ENCODE results near the gene DDAH1. TPM values are rescaled to one million over a fixed set of nuclear protein-coding genes. Genes with fewer than 3 reads are reported as not detected.

The DDAH1 gene
- total and polyA plus RNA-seq, 2 donors (not counting 3 experiments of a cell fraction or from before 2014, with no cell fraction given) = 44.0 to 75.2 TPM

DNA sequence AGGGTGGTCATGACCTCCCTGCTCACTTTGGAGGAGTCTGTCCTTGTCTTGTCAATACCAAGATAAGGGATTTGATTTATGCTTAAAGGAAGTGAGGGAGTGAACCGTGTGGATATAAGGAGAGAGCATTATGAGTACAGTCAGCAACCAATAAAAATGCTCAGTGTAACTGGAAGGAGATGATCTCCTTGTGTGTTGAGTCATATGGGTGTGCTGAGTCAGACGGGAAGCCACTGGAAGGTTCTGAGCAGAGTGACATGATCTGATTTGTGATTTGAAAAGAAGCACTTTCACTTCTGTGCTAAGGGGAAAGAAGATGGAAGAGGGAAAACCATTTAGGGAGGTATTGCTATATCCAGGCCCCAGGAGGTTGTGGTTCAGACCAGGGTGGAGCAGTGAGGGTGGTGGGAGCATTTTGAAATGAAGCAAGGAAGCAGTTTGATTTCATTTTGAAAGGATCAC, 186.1 kb downstream of the DDAH1 start:
- Histone ChIP-seq H3K27me3 (ENCODE audit: control insufficient read depth in 2 of 2, insufficient read depth in 2 of 2, low read length in 2 of 2) (no peaks in the 10 kb centered on the region), H3K9ac (replicated peaks; ENCODE audit: extremely low read depth, insufficient read depth, low read length) (peak overlapping the region; percentile 37), H3K27ac (ENCODE audit: insufficient read depth, low read depth, low read length) (peak overlapping the region; percentile 81), H3K4me1 (ENCODE audit: control insufficient read depth, extremely low read depth, insufficient read depth, low read length) (peaks cover 31% of the 10 kb centered on the region), H3K79me2 (ENCODE audit: control insufficient read depth, insufficient read depth, low read length) (peaks cover 18% of the 10 kb centered on the region), H2AFZ (ENCODE audit: low read depth, low read length) (peak overlapping the region; percentile 29), H3K9me1 (replicated peaks; ENCODE audit: control insufficient read depth, extremely low read depth, insufficient read depth, low read length) (no peaks in the 10 kb centered on the region), H3K4me3 (replicated peaks in 1 of 3; ENCODE audit: insufficient read depth in 1 of 3, low read depth in 1 of 3, low read length in 3 of 3) (peak overlapping the region in 1 of 3 experiments; percentile 52), H3K36me3 (ENCODE audit: control insufficient read depth in 2 of 2, extremely low read depth in 1 of 2, insufficient read depth in 2 of 2, low read length in 2 of 2) (no peaks in the 10 kb centered on the region), H3K4me2 (ENCODE audit: insufficient read depth, low read length) (peak overlapping the region; percentile 57), H4K20me1 (replicated peaks; ENCODE audit: control insufficient read depth, extremely low read depth, insufficient read depth, low read length) (no peaks in the 10 kb centered on the region), H3K9me3 (replicated peaks; ENCODE audit: control insufficient read depth, insufficient read depth, low read length) (no peaks in the 10 kb centered on the region)
- ChIA-PET CTCF (interaction anchor here (1.0 to 4.7 kb wide), 4 partner anchors 17 to 29 kb away, joined by 3 to 39 read pairs (median 4); partner anchors contain the start of gene C1orf52), POLR2A (interaction anchor here (2.6 kb wide), 1 partner anchor 19 kb away, joined by 7 read pairs; no protein-coding TSS in a partner anchor)
- FAIRE-seq (peak; percentile 94), DNase-seq (ENCODE audit: low read depth, low spot score) (peak; percentile 93)
- intact Hi-C loops (cut with micrococcal nuclease) (loop anchor here (10.0 kb wide), 2 partner anchors 664 to 774 kb away; partner anchors contain the start of genes GNG5 and SPATA1), dilution Hi-C loops (cut with MboI; ENCODE audit: extremely low pct_ligation_motif_present, low sequenced_read_pairs) (no loop called here)
- no TSS peak for BruUV-seq (replicated peaks)
- TF ChIP-seq, protein P1, sequence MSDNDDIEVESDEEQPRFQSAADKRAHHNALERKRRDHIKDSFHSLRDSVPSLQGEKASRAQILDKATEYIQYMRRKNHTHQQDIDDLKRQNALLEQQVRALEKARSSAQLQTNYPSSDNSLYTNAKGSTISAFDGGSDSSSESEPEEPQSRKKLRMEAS (IDR thresholded peaks at IDR 0.05; ENCODE audit: insufficient read depth, insufficient read length) = no peak
- peak; percentile 65 for TF ChIP-seq POLR2A (IDR thresholded peaks at IDR 0.05; ENCODE audit: low read depth, low read length)
- peak; percentile 99 for TF ChIP-seq FOS (IDR thresholded peaks at IDR 0.05; ENCODE audit: borderline replicate concordance, insufficient read depth, low read length)
- peak; percentile 85 for TF ChIP-seq GATA2 (IDR thresholded peaks at IDR 0.05; ENCODE audit: insufficient read depth, insufficient read length, low read depth, low read length)
- TF ChIP-seq JUN (IDR thresholded peaks at IDR 0.05; ENCODE audit: borderline replicate concordance, insufficient read depth, insufficient read length, low read depth) = peak; percentile 94
- TF ChIP-seq POLR2AphosphoS5 (IDR thresholded peaks at IDR 0.05; ENCODE audit: insufficient read depth, low read depth, low read length) = peak; percentile 73

DNA sequence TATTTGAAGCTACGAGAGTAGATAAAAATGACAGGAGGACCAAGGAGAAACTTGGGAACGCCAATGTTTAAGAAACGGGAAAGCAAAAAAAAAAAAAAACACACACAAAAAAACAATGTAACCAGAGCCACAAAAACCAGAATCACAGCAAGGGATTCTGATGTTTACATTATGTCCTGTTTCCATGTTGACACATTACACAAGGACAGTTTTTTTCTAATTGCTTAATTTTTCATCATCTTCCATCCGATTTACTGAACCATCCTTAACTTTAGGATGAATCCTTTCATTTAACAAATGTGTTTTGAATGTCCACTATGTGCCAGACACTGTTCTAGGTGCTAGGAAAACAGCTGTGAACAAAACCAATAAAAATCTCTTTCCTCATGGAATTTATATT, 187.2 kb downstream of the DDAH1 start:
- H4K20me1 ChIP-seq (replicated peaks; ENCODE audit: control insufficient read depth, extremely low read depth, insufficient read depth, low read length) = no peaks in the 10 kb centered on the region
- FAIRE-seq (no peak), DNase-seq (ENCODE audit: low read depth, low spot score) (no peak)
- H3K4me3 ChIP-seq (replicated peaks in 1 of 3; ENCODE audit: insufficient read depth in 1 of 3, low read depth in 1 of 3, low read length in 3 of 3) = no peak overlapping the region
- H3K36me3 ChIP-seq (ENCODE audit: control insufficient read depth in 2 of 2, extremely low read depth in 1 of 2, insufficient read depth in 2 of 2, low read length in 2 of 2) = no peaks in the 10 kb centered on the region
- H2AFZ ChIP-seq (ENCODE audit: low read depth, low read length) = no peak overlapping the region
- H3K9me3 ChIP-seq (replicated peaks; ENCODE audit: control insufficient read depth, insufficient read depth, low read length) = no peaks in the 10 kb centered on the region
- no peaks in the 10 kb centered on the region for H3K27me3 ChIP-seq (ENCODE audit: control insufficient read depth in 2 of 2, insufficient read depth in 2 of 2, low read length in 2 of 2)
- TF ChIP-seq, protein P1 (IDR thresholded peaks at IDR 0.05; ENCODE audit: insufficient read depth, insufficient read length) = no peak
- TF ChIP-seq POLR2A (IDR thresholded peaks at IDR 0.05; ENCODE audit: low read depth, low read length) = no peak
- TF ChIP-seq, protein P2, sequence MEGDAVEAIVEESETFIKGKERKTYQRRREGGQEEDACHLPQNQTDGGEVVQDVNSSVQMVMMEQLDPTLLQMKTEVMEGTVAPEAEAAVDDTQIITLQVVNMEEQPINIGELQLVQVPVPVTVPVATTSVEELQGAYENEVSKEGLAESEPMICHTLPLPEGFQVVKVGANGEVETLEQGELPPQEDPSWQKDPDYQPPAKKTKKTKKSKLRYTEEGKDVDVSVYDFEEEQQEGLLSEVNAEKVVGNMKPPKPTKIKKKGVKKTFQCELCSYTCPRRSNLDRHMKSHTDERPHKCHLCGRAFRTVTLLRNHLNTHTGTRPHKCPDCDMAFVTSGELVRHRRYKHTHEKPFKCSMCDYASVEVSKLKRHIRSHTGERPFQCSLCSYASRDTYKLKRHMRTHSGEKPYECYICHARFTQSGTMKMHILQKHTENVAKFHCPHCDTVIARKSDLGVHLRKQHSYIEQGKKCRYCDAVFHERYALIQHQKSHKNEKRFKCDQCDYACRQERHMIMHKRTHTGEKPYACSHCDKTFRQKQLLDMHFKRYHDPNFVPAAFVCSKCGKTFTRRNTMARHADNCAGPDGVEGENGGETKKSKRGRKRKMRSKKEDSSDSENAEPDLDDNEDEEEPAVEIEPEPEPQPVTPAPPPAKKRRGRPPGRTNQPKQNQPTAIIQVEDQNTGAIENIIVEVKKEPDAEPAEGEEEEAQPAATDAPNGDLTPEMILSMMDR (IDR thresholded peaks at IDR 0.05; ENCODE audit: extremely low read depth in 1 of 2, insufficient read depth in 1 of 2, low read depth in 1 of 2, low read length in 2 of 2) = no peak
- TF ChIP-seq GATA2 (IDR thresholded peaks at IDR 0.05; ENCODE audit: insufficient read depth, insufficient read length, low read depth, low read length) = no peak
- no peak for TF ChIP-seq EZH2 (IDR thresholded peaks at IDR 0.05; ENCODE audit: borderline replicate concordance, low read depth, low read length, severe bottlenecking)
- no peak for TF ChIP-seq MYC (IDR thresholded peaks at IDR 0.05; ENCODE audit: low read depth, low read length)
- no peak for TF ChIP-seq POLR2AphosphoS5 (IDR thresholded peaks at IDR 0.05; ENCODE audit: insufficient read depth, low read depth, low read length)
- TF ChIP-seq JUN (IDR thresholded peaks at IDR 0.05; ENCODE audit: borderline replicate concordance, insufficient read depth, insufficient read length, low read depth) = no peak
- no peak for TF ChIP-seq FOS (IDR thresholded peaks at IDR 0.05; ENCODE audit: borderline replicate concordance, insufficient read depth, low read length)
- no peak overlapping the region for H3K4me2 ChIP-seq (ENCODE audit: insufficient read depth, low read length)
- H3K27ac ChIP-seq (ENCODE audit: insufficient read depth, low read depth, low read length) = peak overlapping the region; percentile 100
- H3K79me2 ChIP-seq (ENCODE audit: control insufficient read depth, insufficient read depth, low read length) = peaks cover 28% of the 10 kb centered on the region
- no peak overlapping the region for H3K9ac ChIP-seq (replicated peaks; ENCODE audit: extremely low read depth, insufficient read depth, low read length)
- intact Hi-C loops (cut with micrococcal nuclease) = loop anchor here (10.0 kb wide), 2 partner anchors 663 to 773 kb away; partner anchors contain the start of genes GNG5 and SPATA1
- dilution Hi-C loops (cut with MboI; ENCODE audit: extremely low pct_ligation_motif_present, low sequenced_read_pairs) = no loop called here
- peaks cover 42% of the 10 kb centered on the region for H3K4me1 ChIP-seq (ENCODE audit: control insufficient read depth, extremely low read depth, insufficient read depth, low read length)
- POLR2A ChIA-PET = interaction anchor here (2.6 kb wide), 1 partner anchor 20 kb away, joined by 7 read pairs; no protein-coding TSS in a partner anchor
- CTCF ChIA-PET = interaction anchor here (1.2 to 4.7 kb wide), 3 partner anchors 18 to 19 kb away, joined by 3 to 39 read pairs (median 24); partner anchors contain the start of gene C1orf52
- no peaks in the 10 kb centered on the region for H3K9me1 ChIP-seq (replicated peaks; ENCODE audit: control insufficient read depth, extremely low read depth, insufficient read depth, low read length)
- BruUV-seq (replicated peaks) = no TSS peak
